Measurements from ENCODE around the gene TNNT2. TPM values are rescaled to one million over a fixed set of nuclear protein-coding genes. Genes with fewer than 3 reads are reported as not detected.

The TNNT2 gene
- total RNA-seq, 1 experiment from 2014 or later = 0.90 TPM

- BruUV-seq (replicated peaks) = no TSS peak
- no peaks in the 10 kb centered on the region for H3K9me3 ChIP-seq (ENCODE audit: low read depth, low read length, poor library complexity, severe bottlenecking)
- H3K4me1 ChIP-seq (ENCODE audit: insufficient read depth, low read length, poor library complexity, severe bottlenecking) = peaks cover 7% of the 10 kb centered on the region
- no peak for TF ChIP-seq EZH2 (IDR thresholded peaks at IDR 0.05; ENCODE audit: borderline replicate concordance, low read depth, low read length, poor library complexity, severe bottlenecking)
- TF ChIP-seq, protein P1, sequence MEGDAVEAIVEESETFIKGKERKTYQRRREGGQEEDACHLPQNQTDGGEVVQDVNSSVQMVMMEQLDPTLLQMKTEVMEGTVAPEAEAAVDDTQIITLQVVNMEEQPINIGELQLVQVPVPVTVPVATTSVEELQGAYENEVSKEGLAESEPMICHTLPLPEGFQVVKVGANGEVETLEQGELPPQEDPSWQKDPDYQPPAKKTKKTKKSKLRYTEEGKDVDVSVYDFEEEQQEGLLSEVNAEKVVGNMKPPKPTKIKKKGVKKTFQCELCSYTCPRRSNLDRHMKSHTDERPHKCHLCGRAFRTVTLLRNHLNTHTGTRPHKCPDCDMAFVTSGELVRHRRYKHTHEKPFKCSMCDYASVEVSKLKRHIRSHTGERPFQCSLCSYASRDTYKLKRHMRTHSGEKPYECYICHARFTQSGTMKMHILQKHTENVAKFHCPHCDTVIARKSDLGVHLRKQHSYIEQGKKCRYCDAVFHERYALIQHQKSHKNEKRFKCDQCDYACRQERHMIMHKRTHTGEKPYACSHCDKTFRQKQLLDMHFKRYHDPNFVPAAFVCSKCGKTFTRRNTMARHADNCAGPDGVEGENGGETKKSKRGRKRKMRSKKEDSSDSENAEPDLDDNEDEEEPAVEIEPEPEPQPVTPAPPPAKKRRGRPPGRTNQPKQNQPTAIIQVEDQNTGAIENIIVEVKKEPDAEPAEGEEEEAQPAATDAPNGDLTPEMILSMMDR (conservative IDR thresholded peaks at IDR 0.05; ENCODE audit: low read depth, low read length) = no peak
- ChIA-PET POLR2A (ENCODE audit: low non-redundant PET) (no interaction called here), CTCF (no interaction called here)
- H3K36me3 ChIP-seq (ENCODE audit: insufficient read depth, low read length, poor library complexity, severe bottlenecking) = no peaks in the 10 kb centered on the region
- no peaks in the 10 kb centered on the region for H3K27me3 ChIP-seq (replicated peaks; ENCODE audit: insufficient read depth, low read depth, low read length, poor library complexity)
- intact Hi-C loops (cut with micrococcal nuclease; ENCODE audit: unreplicated experiment) = loop anchor here (5.0 kb wide), 1 partner anchor 392 kb away; no protein-coding TSS in a partner anchor
- no peak overlapping the region for H3K4me3 ChIP-seq (ENCODE audit: low read depth, low read length, poor library complexity, severe bottlenecking)
- no peak overlapping the region for H3K27ac ChIP-seq (ENCODE audit: low read depth, low read length, poor library complexity, severe bottlenecking)
- no peak for DNase-seq (ENCODE audit: low spot score)
Measured at GRCh38 chr1:201364808-201365105, 12.7 kb downstream of the TNNT2 start.

- no TSS peak for BruUV-seq (replicated peaks)
- DNase-seq (ENCODE audit: low spot score) = no peak
- TF ChIP-seq, protein P1 (conservative IDR thresholded peaks at IDR 0.05; ENCODE audit: low read depth, low read length) = no peak
- POLR2A ChIA-PET (ENCODE audit: low non-redundant PET) = interaction anchor here (0.7 kb wide), 1 partner anchor 15 kb away, joined by 3 read pairs; no protein-coding TSS in a partner anchor
- Histone ChIP-seq H3K36me3 (ENCODE audit: insufficient read depth, low read length, poor library complexity, severe bottlenecking) (no peaks in the 10 kb centered on the region), H3K4me3 (ENCODE audit: low read depth, low read length, poor library complexity, severe bottlenecking) (no peak overlapping the region), H3K27me3 (replicated peaks; ENCODE audit: insufficient read depth, low read depth, low read length, poor library complexity) (no peaks in the 10 kb centered on the region), H3K27ac (ENCODE audit: low read depth, low read length, poor library complexity, severe bottlenecking) (no peak overlapping the region), H3K9me3 (ENCODE audit: low read depth, low read length, poor library complexity, severe bottlenecking) (no peaks in the 10 kb centered on the region), H3K4me1 (ENCODE audit: insufficient read depth, low read length, poor library complexity, severe bottlenecking) (peaks cover 17% of the 10 kb centered on the region)
- CTCF ChIA-PET = no interaction called here
- intact Hi-C loops (cut with micrococcal nuclease; ENCODE audit: unreplicated experiment) = loop anchor here (5.0 kb wide), 1 partner anchor 391 kb away; no protein-coding TSS in a partner anchor
Measured at GRCh38 chr1:201363467-201363866, 14.0 kb downstream of the TNNT2 start.

DNA sequence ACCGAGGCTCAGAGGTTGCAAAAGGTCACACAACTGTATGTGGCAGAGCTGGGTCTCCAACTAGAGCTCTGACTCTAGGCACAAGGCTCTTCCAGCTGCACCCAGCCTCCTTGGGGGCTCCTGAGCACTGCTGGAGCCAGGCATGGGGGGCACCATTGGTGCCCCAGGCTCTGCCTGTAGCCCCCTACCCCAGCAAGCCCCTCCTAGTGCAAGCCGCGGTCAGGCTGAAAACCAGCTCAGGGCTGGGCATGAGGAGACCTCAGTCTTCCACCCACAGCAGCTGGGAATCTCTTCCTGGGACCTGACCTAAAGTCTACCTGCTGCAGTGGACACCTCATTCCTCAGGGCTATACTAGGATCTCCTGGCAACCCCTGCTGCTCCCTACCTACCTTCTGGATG, 14.6 kb downstream of the TNNT2 start:
- no peak for DNase-seq (ENCODE audit: low spot score)
- CTCF ChIA-PET = interaction anchor here (1.8 kb wide), 1 partner anchor 383 kb away, joined by 7 read pairs; no protein-coding TSS in a partner anchor
- no peaks in the 10 kb centered on the region for H3K9me3 ChIP-seq (ENCODE audit: low read depth, low read length, poor library complexity, severe bottlenecking)
- intact Hi-C loops (cut with micrococcal nuclease; ENCODE audit: unreplicated experiment) = loop anchor here (5.0 kb wide), 1 partner anchor 391 kb away; no protein-coding TSS in a partner anchor
- H3K4me3 ChIP-seq (ENCODE audit: low read depth, low read length, poor library complexity, severe bottlenecking) = no peak overlapping the region
- POLR2A ChIA-PET (ENCODE audit: low non-redundant PET) = no interaction called here
- TF ChIP-seq EZH2 (IDR thresholded peaks at IDR 0.05; ENCODE audit: borderline replicate concordance, low read depth, low read length, poor library complexity, severe bottlenecking) = no peak
- TF ChIP-seq, protein P1 (conservative IDR thresholded peaks at IDR 0.05; ENCODE audit: low read depth, low read length) = no peak
- H3K4me1 ChIP-seq (ENCODE audit: insufficient read depth, low read length, poor library complexity, severe bottlenecking) = peaks cover 17% of the 10 kb centered on the region
- no TSS peak for BruUV-seq (replicated peaks)
- no peaks in the 10 kb centered on the region for H3K27me3 ChIP-seq (replicated peaks; ENCODE audit: insufficient read depth, low read depth, low read length, poor library complexity)
- no peaks in the 10 kb centered on the region for H3K36me3 ChIP-seq (ENCODE audit: insufficient read depth, low read length, poor library complexity, severe bottlenecking)
- H3K27ac ChIP-seq (ENCODE audit: low read depth, low read length, poor library complexity, severe bottlenecking) = no peak overlapping the region

All from A673 (cell line).